ENCODE measurements around the gene CFAP52.

Gene CFAP52

DNA sequence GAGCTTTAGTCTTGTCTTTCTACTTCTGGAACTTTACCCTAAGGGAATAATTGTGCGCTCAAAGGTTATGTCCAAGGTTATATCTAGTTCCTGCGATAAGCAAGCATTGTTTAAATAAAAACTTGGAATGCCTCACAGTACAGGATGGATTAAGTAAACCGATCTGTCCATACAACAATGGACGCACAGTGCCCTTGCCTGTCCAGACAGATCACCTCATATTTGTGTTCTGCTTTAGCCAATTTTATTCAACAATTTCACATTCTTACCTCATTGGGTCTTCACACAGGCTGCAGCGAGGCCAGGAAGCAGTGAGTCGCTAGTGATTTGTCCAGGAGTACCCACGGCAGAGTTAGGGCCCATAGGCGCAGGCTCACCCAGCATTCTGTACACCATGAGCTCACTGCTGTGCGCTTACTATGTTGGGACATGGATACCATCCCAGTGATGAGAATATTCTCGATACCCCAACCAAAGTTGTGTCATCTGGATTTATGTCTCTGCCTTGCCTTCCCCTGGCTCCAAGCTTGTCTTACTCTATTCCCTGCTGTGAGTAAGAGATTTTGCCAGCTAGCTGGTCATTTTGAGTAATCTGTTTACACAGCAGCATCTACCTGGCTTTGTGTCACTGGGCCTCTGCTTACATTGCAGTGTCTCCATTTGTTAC, 108.6 kb downstream of the CFAP52 start:
- Histone ChIP-seq H3K36me3 (ENCODE audit: control insufficient read depth in 1 of 2, insufficient read depth in 2 of 2, low read length in 2 of 2) (peaks cover 5 to 34% of the 10 kb centered on the region in 2 donors), H3K4me3 (ENCODE audit: low read depth in 1 of 2, low read length in 2 of 2) (no peak overlapping the region), H3K27me3 (ENCODE audit: control insufficient read depth in 1 of 2, insufficient read depth in 2 of 2, low read length in 2 of 2) (no peaks in the 10 kb centered on the region), H3K27ac (ENCODE audit: low read depth, low read length) (no peak overlapping the region), H3K9me3 (ENCODE audit: control insufficient read depth in 1 of 2, low read length in 2 of 2) (peaks cover 3% of the 10 kb centered on the region in 2 donors), H3K9ac (ENCODE audit: low read depth in 1 of 2, low read length in 2 of 2) (no peak overlapping the region), H3K4me1 (ENCODE audit: control insufficient read depth in 1 of 2, insufficient read depth in 2 of 2, low read length in 2 of 2) (no peaks in the 10 kb centered on the region)
